NK-92 treated with Interleukin-12 subunit alpha and Interleukin-12 subunit beta, amount 100 ng/mL, for 24 hours (cell line): Measurements from ENCODE around the gene SLC17A4.
"Not testable (repeated sequence)": the region's sequence is repeated elsewhere in the genome, so short reads cannot be mapped to it uniquely, and the experiment has no call there.

Experiments used
- DNase-seq: peaks from one replicate; lab custom pipeline; 2025; lab: John Stamatoyannopoulos, UW

SLC17A4 gene

GRCh38 chr6:25754535-25754934 lies at the start of gene SLC17A4:
TSS of gene SLC17A4 (plus strand) at chr6:25754742. CDS start at chr6:25761963, 7,221 bp downstream.
- DNase-seq: no peak

- DNase-seq: no peak
Measured at GRCh38 chr6:25706314-25707014, 48.1 kb upstream of the SLC17A4 start.

- no peak for DNase-seq
Measured at GRCh38 chr6:25709761-25710160, 44.8 kb upstream of the SLC17A4 start.

GRCh38 chr6:25710287-25710686 lies 44.3 kb upstream of the SLC17A4 start:
- no peak for DNase-seq

- DNase-seq: no peak
Measured at GRCh38 chr6:25713824-25714223, 40.7 kb upstream of the SLC17A4 start.

- no peak for DNase-seq
Measured at GRCh38 chr6:25714765-25715164, 39.8 kb upstream of the SLC17A4 start.

GRCh38 chr6:25715794-25716193 lies 38.7 kb upstream of the SLC17A4 start:
- no peak for DNase-seq

- no peak for DNase-seq
Measured at GRCh38 chr6:25717866-25718740, 36.4 kb upstream of the SLC17A4 start.

- no peak for DNase-seq
Measured at GRCh38 chr6:25726122-25726911, 28.2 kb upstream of the SLC17A4 start.

- no peak for DNase-seq
Measured at GRCh38 chr6:25727028-25727427, 27.5 kb upstream of the SLC17A4 start.

- no peak for DNase-seq
Measured at GRCh38 chr6:25730907-25731306, 23.6 kb upstream of the SLC17A4 start.

- no peak for DNase-seq
Measured at GRCh38 chr6:25731721-25732120, 22.8 kb upstream of the SLC17A4 start.

GRCh38 chr6:25732468-25733198 lies 21.9 kb upstream of the SLC17A4 start:
- no peak for DNase-seq

GRCh38 chr6:25735261-25735660 lies 19.3 kb upstream of the SLC17A4 start:
- no peak for DNase-seq

- DNase-seq: no peak
Measured at GRCh38 chr6:25743868-25744267, 10.7 kb upstream of the SLC17A4 start.

- no peak for DNase-seq
Measured at GRCh38 chr6:25745836-25746235, 8.7 kb upstream of the SLC17A4 start.

- no peak for DNase-seq
Measured at GRCh38 chr6:25746968-25747367, 7.6 kb upstream of the SLC17A4 start.

- no peak for DNase-seq
Measured at GRCh38 chr6:25747477-25747876, 7.1 kb upstream of the SLC17A4 start.

GRCh38 chr6:25748049-25748448 lies 6.5 kb upstream of the SLC17A4 start:
- no peak for DNase-seq

- not testable (repeated sequence) for DNase-seq
Measured at GRCh38 chr6:25748601-25749517, 5.7 kb upstream of the SLC17A4 start.

GRCh38 chr6:25749837-25750236 lies 4.7 kb upstream of the SLC17A4 start:
- DNase-seq: no peak
